A673 (cell line): ENCODE data around the gene APOC3. TPM values are rescaled to one million over a fixed set of nuclear protein-coding genes. Genes with fewer than 3 reads are reported as not detected.

Source experiments
- BruUV-seq: library from RNA; stranded (reverse); fragments of 400-500 nt; replicated peaks from 2 replicates; lab custom pipeline; 2021; lab: Mats Ljungman, UMichigan
- CTCF ChIA-PET: fragments of 300-600 bp; sonication (Branson Sonifier 250); formaldehyde crosslinking; loops from one replicate; lab custom pipeline; 2022; ENCODE audit warnings: antibody characterized with exemption; lab: Charles Lee
- POLR2A ChIA-PET: fragments of 300-600 bp; sonication (Branson Sonifier 250); formaldehyde crosslinking; loops from one replicate; lab custom pipeline; 2022; ENCODE audit warnings: antibody characterized with exemption; ENCODE audit not compliant: low non-redundant PET; lab: Charles Lee
- DNase-seq: peaks from one replicate; pipeline ENCODE4 v3.0.0-alpha.2; 2015; ENCODE audit warnings: low spot score
- H3K27ac ChIP-seq: fragments of 200-600 bp; sonication (generic); 2 replicates; pipeline ENCODE4 v1.5.1; 2016; ENCODE audit warnings: mixed run types, low read depth, mild to moderate bottlenecking, mixed read lengths, antibody characterized with exemption, low read length; ENCODE audit not compliant: poor library complexity, severe bottlenecking
- H3K27me3 ChIP-seq: fragments of 200-600 bp; sonication (generic); replicated peaks from 2 replicates; pipeline ENCODE4 v1.6.1; 2017; ENCODE audit warnings: mixed run types, low read depth, mild to moderate bottlenecking, mixed read lengths, antibody characterized with exemption, low read length; ENCODE audit not compliant: insufficient read depth, poor library complexity
- H3K36me3 ChIP-seq: fragments of 200-600 bp; sonication (generic); 2 replicates; pipeline ENCODE4 v1.6.1; 2016; ENCODE audit warnings: mixed run types, mild to moderate bottlenecking, mixed read lengths, antibody characterized with exemption, low read length; ENCODE audit not compliant: insufficient read depth, poor library complexity, severe bottlenecking
- H3K4me1 ChIP-seq: fragments of 200-600 bp; sonication (generic); 2 replicates; pipeline ENCODE4 v1.6.1; 2017; ENCODE audit warnings: mixed run types, mild to moderate bottlenecking, mixed read lengths, antibody characterized with exemption, low read length; ENCODE audit not compliant: insufficient read depth, poor library complexity, severe bottlenecking
- H3K4me3 ChIP-seq: fragments of 200-600 bp; sonication (generic); 2 replicates; pipeline ENCODE4 v1.5.1; 2016; ENCODE audit warnings: low read depth, mixed run types, mild to moderate bottlenecking, mixed read lengths, low read length; ENCODE audit not compliant: poor library complexity, severe bottlenecking
- H3K9me3 ChIP-seq: fragments of 200-600 bp; sonication (generic); 2 replicates; pipeline ENCODE4 v1.6.1; 2016; ENCODE audit warnings: mixed run types, low read depth, mild to moderate bottlenecking, mixed read lengths, antibody characterized with exemption, low read length; ENCODE audit not compliant: poor library complexity, severe bottlenecking
- EZH2 ChIP-seq: fragments of 200-600 bp; sonication (generic); IDR thresholded peaks from 2 replicates; pipeline ENCODE4 v1.6.1; 2017; ENCODE audit warnings: borderline replicate concordance, low read depth, mild to moderate bottlenecking, mixed read lengths, antibody characterized with exemption, low read length; ENCODE audit not compliant: poor library complexity, severe bottlenecking
- intact Hi-C: fragments of 100-400 bp; cut with micrococcal nuclease; formaldehyde crosslinking; loops from one replicate; pipeline ENCODE4 v1.10.0; 2022; ENCODE audit not compliant: unreplicated experiment
- total RNA-seq: library from RNA; stranded (reverse); gene quantifications from 2 replicates; pipeline ENCODE4 v1.2.3, GENCODE V29; 2021
- TF ChIP-seq, protein P1 (sequence below): fragments of 300-800, 200-600 bp; sonication (generic); conservative IDR thresholded peaks from 2 replicates; pipeline ENCODE4 v1.5.1; 2017; ENCODE audit warnings: low read depth, mild to moderate bottlenecking, antibody characterized with exemption, low read length, moderate library complexity, mixed read lengths

The APOC3 gene
- total RNA-seq, 1 experiment from 2014 or later, result not detected

DNA sequence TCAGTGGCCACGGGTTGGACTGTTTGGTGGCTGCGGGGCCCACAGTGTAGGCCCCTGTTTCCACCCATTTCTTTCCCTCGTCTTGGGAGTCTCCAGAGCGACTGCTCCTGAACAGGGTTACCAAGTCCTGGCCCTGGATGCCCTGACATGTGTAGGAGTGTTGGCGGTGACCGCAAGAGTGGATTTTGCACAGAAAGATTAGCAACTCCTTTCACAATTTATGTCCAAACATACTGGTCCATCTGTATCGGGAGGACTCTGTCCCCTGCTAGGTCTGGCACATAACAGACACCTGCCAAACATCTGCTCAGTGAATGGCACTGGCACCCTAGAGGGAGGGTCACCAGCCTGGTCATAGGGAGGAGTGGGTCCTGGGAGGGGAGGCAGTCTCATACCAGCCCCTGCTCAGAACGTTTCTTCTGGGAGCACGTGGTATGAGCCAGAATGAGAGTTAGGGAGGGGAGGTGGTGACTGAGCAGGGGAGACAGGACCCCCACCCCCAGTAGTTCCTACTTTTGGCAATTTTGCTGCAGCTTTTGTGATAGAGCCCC is 11.1 kb downstream of the APOC3 start:
- H3K36me3 ChIP-seq, result peaks cover 24% of the 10 kb centered on the region
- no TSS peak for BruUV-seq
- ChIA-PET POLR2A (no interaction called here), CTCF (no interaction called here)
- no peak for DNase-seq
- H3K27ac ChIP-seq, result no peak overlapping the region
- H3K4me3 ChIP-seq, result no peak overlapping the region
- TF ChIP-seq, protein P1, sequence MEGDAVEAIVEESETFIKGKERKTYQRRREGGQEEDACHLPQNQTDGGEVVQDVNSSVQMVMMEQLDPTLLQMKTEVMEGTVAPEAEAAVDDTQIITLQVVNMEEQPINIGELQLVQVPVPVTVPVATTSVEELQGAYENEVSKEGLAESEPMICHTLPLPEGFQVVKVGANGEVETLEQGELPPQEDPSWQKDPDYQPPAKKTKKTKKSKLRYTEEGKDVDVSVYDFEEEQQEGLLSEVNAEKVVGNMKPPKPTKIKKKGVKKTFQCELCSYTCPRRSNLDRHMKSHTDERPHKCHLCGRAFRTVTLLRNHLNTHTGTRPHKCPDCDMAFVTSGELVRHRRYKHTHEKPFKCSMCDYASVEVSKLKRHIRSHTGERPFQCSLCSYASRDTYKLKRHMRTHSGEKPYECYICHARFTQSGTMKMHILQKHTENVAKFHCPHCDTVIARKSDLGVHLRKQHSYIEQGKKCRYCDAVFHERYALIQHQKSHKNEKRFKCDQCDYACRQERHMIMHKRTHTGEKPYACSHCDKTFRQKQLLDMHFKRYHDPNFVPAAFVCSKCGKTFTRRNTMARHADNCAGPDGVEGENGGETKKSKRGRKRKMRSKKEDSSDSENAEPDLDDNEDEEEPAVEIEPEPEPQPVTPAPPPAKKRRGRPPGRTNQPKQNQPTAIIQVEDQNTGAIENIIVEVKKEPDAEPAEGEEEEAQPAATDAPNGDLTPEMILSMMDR, result no peak
- TF ChIP-seq EZH2, result no peak
- H3K4me1 ChIP-seq, result no peaks in the 10 kb centered on the region
- no peaks in the 10 kb centered on the region for H3K27me3 ChIP-seq
- H3K9me3 ChIP-seq, result no peaks in the 10 kb centered on the region
- intact Hi-C loops, result no loop called here

DNA sequence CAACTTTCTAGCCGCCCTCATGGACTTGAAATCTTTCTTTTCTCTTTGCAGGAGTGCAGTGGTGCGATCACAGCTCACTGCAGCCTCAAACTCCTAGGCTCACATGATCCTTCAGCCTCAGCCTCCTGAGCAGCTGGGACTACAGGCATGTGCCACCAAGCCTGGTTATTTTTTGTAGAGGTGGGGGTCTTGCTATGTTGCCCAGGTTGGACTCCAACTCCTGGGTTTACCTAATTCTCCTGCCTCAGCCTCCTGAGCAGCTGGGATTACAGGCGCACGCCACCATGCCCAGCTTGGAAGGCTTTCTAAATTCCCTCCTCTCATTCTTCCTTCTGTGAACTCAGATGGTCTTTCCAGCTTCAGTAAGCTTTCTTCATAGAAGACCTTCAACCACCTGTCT is 12.4 kb downstream of the APOC3 start:
- intact Hi-C loops, result no loop called here
- H3K27me3 ChIP-seq, result no peaks in the 10 kb centered on the region
- H3K4me3 ChIP-seq, result no peak overlapping the region
- no peak overlapping the region for H3K27ac ChIP-seq
- peaks cover 36% of the 10 kb centered on the region for H3K36me3 ChIP-seq
- TF ChIP-seq EZH2, result no peak
- TF ChIP-seq, protein P1, result no peak
- H3K9me3 ChIP-seq, result no peaks in the 10 kb centered on the region
- H3K4me1 ChIP-seq, result no peaks in the 10 kb centered on the region
- no TSS peak for BruUV-seq
- DNase-seq, result no peak
- ChIA-PET CTCF (interaction anchor here (0.7 kb wide), 1 partner anchor 13 kb away, joined by 6 read pairs; no protein-coding TSS in a partner anchor), POLR2A (no interaction called here)

DNA sequence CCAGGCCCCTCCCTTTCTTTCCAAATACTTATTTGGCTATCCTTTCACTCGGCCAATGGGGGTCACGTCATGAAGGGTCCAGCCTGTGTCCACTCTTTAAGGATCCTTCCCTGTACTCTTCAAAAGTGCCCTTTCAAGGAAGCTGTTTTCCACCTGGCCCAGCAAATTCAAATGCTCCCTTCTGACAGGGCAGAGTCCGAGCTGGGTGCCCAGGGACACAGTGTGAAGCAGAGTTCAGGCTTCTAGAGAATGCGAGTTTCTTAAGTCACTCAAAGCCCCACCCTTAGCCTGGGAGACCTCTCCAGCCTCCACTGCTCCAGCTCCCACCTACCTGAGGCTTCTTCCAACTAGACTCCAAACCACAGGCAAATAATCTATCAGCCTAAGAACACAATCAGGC is 13.2 kb downstream of the APOC3 start:
- no peaks in the 10 kb centered on the region for H3K4me1 ChIP-seq
- intact Hi-C loops, result no loop called here
- ChIA-PET POLR2A (no interaction called here), CTCF (no interaction called here)
- DNase-seq, result no peak
- no peaks in the 10 kb centered on the region for H3K27me3 ChIP-seq
- no peak for TF ChIP-seq EZH2
- TF ChIP-seq, protein P1, result no peak
- no peak overlapping the region for H3K27ac ChIP-seq
- no TSS peak for BruUV-seq
- H3K4me3 ChIP-seq, result no peak overlapping the region
- peaks cover 44% of the 10 kb centered on the region for H3K36me3 ChIP-seq
- no peaks in the 10 kb centered on the region for H3K9me3 ChIP-seq
